ENCODE data around the gene SLC15A2.

The SLC15A2 gene

DNA sequence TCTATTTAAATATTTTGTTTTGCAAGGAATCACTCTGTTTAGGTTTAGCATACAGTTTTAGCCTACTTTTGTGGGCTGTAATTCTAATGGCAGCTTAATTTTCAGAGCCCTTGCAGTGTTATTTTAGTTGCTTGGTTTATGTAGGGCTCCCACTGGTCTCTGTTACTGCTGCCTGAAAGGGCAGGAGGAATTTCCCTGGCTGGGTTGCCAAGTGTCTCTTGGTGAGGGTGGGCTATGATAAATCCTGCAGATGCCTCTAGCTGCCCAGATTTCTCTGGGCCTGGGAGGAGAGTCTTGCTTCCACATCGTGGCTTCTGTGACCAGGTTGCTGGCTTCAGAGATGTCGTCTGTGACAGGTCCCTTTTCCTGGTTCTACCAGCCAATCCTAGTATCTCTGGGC lies 91.6 kb downstream of the SLC15A2 start:
- no peak for DNase-seq

DNA sequence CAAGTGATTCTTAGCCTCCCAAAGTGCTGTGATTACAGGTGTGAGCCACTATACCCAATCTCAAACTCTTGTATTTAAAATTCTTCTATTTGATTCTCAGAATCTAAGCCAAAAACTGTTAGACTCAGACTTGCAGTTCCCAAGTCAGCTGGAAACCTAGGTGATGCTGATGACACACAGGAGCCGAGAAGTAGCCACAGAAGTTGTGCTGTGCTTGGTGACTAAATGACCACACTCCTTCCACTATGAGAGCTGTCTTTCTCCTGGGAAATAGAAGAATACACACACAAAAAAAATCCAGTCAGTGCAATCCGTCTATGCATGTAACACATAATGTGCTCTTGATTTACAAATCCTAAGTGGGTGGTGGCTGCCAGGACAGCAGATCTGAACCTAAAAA lies 93.9 kb downstream of the SLC15A2 start:
- no peak for DNase-seq

- DNase-seq: no peak
Measured at GRCh38 chr3:121989943-121990342, 95.7 kb downstream of the SLC15A2 start.

GRCh38 chr3:121992601-121993560 lies 98.7 kb downstream of the SLC15A2 start:
- no peak for DNase-seq
